HUES48 (cell line): ENCODE data around the gene GINS3.

ENCODE experiments used
- H3K27ac ChIP-seq: one replicate; pipeline ENCODE4 v1.7.0; 2013; ENCODE audit warnings: low read depth, low read length, inconsistent platforms
- H3K27me3 ChIP-seq: 2 replicates; pipeline ENCODE4 v1.6.1; 2013; ENCODE audit warnings: mild to moderate bottlenecking, low read length; ENCODE audit not compliant: control insufficient read depth, insufficient read depth
- H3K36me3 ChIP-seq: 2 replicates; pipeline ENCODE4 v1.6.1; 2013; ENCODE audit warnings: low read length; ENCODE audit not compliant: control insufficient read depth, insufficient read depth
- H3K4me1 ChIP-seq: 2 replicates; pipeline ENCODE4 v1.6.1; 2013; ENCODE audit warnings: mild to moderate bottlenecking, low read length; ENCODE audit not compliant: control insufficient read depth, insufficient read depth
- H3K4me3 ChIP-seq: 2 replicates; pipeline ENCODE4 v1.5.1; 2013; ENCODE audit warnings: mild to moderate bottlenecking, low read depth, low read length
- H3K9ac ChIP-seq: 2 replicates; pipeline ENCODE4 v1.6.1; 2013; ENCODE audit warnings: mild to moderate bottlenecking, low read depth, low read length, moderate library complexity
- H3K9me3 ChIP-seq: 2 replicates; pipeline ENCODE4 v1.6.1; 2013; ENCODE audit warnings: low read length; ENCODE audit not compliant: control insufficient read depth, insufficient read depth

The GINS3 gene

DNA sequence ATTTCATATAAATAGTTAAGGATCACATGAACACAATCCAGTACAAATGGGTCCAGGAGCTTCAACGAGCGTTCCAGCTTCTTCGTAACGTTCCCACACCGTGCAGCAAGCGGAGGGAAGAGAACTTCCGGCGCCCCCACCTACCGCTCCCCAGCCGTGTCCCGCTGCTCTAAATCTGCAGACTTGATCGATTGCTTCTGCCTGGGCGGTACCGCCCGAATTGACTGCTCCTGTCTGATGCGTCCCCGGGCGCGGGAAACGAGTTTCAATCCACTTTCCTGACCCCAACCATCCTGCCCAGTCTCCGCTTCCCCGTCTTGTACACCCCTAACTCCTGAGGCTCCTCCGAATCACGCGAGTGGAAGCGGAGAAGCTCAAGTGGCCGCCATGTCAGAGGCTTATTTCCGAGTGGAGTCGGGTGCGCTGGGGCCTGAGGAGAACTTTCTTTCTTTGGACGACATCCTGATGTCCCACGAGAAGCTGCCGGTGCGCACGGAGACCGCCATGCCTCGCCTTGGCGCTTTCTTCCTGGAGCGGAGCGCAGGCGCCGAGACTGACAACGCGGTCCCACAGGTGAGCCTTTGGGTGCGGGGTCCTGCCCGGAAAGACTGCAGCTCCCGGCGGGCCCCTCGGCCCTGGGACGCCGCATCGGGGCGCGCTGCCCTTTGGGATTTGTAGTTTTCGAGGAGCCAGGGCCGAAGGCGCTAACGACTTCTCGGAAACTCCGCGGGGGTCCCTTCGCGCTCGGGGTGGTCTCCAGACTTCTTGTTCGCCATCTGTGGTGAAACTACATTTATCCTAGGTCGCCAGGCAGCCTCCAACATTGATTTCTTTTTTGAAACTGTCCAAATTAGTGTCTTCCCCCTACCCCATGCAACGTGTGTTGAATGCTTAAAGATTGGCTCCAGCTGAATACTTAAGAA is at the start of gene GINS3:
GINS3 (plus strand) TSS at position 257 of the 923 bp plus-strand sequence; CDS start at position 388, 131 bp downstream.
- Histone ChIP-seq H3K9me3 (no peaks in the 10 kb centered on the region), H3K4me1 (no peaks in the 10 kb centered on the region), H3K27ac (peak within 1 kb of the TSS; percentile 87), H3K9ac (peak within 1 kb of the TSS; percentile 93), H3K4me3 (peak within 1 kb of the TSS; percentile 99), H3K36me3 (0 out of 2 replicates have a peak, but pooled peaks cover 4% of the 10 kb centered on the region), H3K27me3 (peaks cover 35% of the 10 kb centered on the region)

DNA sequence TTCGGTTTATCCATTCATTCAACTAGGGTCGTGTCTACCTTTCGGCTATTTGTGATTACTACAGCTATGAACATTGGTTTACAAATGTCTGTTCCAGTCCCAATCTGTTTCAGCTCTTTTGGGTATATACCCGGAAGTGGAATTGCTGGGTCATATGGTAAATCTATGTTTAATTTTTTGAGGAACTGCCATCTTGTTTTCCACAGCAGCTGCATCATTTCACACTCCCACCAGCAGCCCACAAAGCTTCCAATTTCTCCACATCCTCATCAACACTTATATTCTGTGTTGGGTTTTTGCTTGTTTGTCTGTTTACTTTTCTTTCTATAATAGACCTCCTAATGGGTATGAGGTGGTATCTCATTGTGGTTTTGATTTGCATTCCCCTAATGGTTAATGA is 48.7 kb upstream of the GINS3 start:
- Histone ChIP-seq H3K27ac (no peak overlapping the region), H3K4me1 (peaks cover 17% of the 10 kb centered on the region), H3K27me3 (no peaks in the 10 kb centered on the region), H3K9ac (no peak overlapping the region), H3K9me3 (no peaks in the 10 kb centered on the region), H3K36me3 (no peaks in the 10 kb centered on the region), H3K4me3 (no peak overlapping the region)

DNA sequence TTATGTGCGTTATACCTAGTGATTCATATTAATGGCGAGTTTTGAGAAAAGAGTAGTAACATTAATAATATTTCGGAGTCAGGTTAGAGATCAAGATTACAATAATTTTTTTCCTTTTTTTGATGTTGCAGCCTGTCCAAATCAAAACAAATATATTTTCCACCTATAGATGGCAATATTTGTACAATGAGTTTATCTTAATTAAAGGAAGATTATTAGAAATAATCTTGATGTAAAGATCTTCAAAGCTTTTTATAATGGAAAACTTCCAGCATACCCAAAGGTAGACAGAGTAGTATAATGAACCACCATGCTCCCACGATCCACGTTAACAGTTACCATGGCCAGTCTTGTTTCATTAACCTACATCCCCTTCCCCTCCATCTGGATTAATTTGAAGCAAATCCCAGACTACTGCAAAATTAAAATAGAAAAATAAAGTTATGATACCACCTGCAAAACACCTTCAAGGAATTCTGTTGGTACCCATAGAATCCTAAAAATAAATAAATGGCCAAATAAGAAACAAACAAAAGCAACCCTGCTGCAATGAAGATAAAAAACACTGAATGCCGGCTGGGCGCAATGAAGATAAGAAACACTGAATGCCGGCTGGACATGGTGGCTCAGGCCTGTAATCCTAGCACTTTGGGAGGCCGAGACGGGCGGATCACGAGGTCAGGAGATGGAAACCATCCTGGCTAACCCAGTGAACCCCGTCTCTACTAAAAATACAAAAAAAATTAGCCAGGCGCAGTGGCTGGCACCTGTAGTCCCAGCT is 46.5 kb upstream of the GINS3 start:
- no peak overlapping the region for H3K4me3 ChIP-seq

DNA sequence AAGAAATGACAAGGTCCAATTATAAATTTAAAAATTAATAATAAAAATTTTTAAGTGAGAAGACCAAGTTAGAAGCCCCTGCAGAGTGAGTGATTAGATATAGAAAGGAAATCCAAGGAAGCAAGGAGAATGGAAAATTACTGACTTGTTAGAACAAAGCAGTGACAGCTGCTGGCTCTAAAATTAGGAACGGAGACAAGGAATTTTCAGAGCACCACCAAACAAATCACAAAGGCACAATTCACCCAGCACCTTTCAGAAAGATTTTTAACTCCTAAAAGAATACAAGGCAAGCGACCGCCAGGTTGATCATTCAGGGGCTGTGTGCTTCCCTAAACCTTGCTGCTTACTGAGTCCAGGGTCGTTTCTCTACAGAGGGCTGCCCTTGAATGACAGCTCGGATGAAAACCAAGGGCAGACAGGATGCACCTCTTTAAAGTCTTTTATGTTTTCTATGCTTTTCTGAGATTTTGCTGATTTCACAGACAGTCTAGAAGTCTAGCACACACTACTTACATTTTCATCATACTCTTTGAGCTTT is 45.4 kb upstream of the GINS3 start:
- Histone ChIP-seq H3K36me3 (no peaks in the 10 kb centered on the region), H3K9ac (no peak overlapping the region), H3K27me3 (no peaks in the 10 kb centered on the region), H3K4me3 (no peak overlapping the region), H3K9me3 (no peaks in the 10 kb centered on the region), H3K4me1 (peaks cover 22% of the 10 kb centered on the region), H3K27ac (no peak overlapping the region)

More for the DNA sequence above, 46.5 kb upstream of the GINS3 start:
- Histone ChIP-seq H3K4me1 (peaks cover 22% of the 10 kb centered on the region), H3K9me3 (no peaks in the 10 kb centered on the region), H3K27me3 (no peaks in the 10 kb centered on the region), H3K36me3 (no peaks in the 10 kb centered on the region), H3K27ac (no peak overlapping the region), H3K9ac (no peak overlapping the region)

DNA sequence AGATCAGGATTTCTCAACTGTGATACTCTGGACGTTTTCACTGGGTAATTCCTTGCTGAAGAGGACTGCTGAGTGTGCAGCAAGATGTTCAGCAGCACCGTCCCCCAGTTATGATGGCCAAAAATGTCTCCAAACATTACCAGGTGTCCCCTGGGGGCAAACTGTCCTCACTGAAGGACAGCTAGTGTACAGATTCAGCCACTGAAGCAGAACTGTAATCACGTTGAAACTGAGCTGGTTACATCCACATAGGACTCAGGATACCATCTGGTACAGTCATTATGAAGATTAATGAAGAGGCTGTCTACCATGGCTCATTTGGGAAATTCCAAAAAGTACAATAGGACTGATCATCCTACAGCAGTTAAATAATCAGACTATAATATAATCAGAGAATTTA is 43.3 kb upstream of the GINS3 start:
- no peaks in the 10 kb centered on the region for H3K27me3 ChIP-seq
- H3K4me3 ChIP-seq = no peak overlapping the region
- peaks cover 22% of the 10 kb centered on the region for H3K4me1 ChIP-seq
- no peak overlapping the region for H3K9ac ChIP-seq
- H3K9me3 ChIP-seq = peaks cover 8% of the 10 kb centered on the region; the same call in 1 of the 2 replicates
- no peaks in the 10 kb centered on the region for H3K36me3 ChIP-seq
- no peak overlapping the region for H3K27ac ChIP-seq

DNA sequence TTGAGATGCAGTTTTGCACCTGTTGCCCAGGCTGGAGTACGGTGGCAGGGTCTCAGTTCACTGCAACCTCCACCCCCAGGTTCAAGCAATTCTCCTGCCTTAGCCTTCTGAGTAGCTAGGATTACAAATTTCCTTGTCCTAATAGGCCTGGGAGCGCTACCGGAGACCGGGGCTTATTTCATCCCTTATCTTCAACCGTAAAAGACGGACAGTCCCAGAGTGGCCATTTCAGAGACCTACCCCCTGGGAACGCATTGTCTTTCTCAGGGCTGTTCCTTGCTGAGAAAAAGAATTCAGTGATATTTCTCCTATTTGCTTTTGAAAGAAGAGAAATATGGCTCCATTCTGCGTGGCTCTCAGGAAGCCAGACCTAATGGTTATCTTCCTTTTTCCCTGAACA is 39.6 kb upstream of the GINS3 start:
- Histone ChIP-seq H3K27me3 (no peaks in the 10 kb centered on the region), H3K4me1 (peaks cover 12% of the 10 kb centered on the region), H3K9me3 (peaks cover 8% of the 10 kb centered on the region; the same call in 1 of the 2 replicates), H3K27ac (no peak overlapping the region), H3K4me3 (no peak overlapping the region), H3K9ac (no peak overlapping the region), H3K36me3 (no peaks in the 10 kb centered on the region)

DNA sequence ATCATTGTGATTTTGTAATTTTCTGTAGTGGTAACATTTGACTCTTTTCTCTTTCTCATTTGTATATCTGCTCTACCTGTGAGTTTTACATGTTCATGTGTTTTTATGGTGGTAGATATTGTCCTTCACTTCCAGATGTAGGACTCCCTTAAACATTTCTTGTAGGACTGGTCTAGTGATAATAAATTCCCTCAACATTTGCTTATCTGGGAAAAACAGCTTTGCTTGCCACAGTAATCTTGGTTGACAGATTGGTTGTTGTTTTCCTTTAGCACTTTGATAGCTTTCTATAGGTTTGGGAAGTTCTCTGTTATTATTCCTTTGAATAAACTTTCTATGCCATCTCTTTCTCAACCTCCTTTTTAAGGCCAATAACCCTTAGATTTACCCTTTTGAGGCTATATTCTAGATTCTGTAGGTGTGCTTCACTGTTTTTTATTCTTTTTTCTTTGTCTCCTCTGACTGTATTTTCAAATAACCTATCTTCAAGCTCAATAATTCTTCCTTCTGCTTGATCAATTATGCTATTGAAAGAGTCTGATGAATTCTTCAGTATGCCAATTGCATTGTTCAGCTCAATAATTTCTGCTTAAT is 32.1 kb upstream of the GINS3 start:
- H3K4me1 ChIP-seq = no peaks in the 10 kb centered on the region
- H3K27ac ChIP-seq = no peak overlapping the region
- H3K36me3 ChIP-seq = no peaks in the 10 kb centered on the region
- no peak overlapping the region for H3K9ac ChIP-seq
- no peak overlapping the region for H3K4me3 ChIP-seq
- H3K9me3 ChIP-seq = no peaks in the 10 kb centered on the region
- H3K27me3 ChIP-seq = peaks cover 20% of the 10 kb centered on the region

DNA sequence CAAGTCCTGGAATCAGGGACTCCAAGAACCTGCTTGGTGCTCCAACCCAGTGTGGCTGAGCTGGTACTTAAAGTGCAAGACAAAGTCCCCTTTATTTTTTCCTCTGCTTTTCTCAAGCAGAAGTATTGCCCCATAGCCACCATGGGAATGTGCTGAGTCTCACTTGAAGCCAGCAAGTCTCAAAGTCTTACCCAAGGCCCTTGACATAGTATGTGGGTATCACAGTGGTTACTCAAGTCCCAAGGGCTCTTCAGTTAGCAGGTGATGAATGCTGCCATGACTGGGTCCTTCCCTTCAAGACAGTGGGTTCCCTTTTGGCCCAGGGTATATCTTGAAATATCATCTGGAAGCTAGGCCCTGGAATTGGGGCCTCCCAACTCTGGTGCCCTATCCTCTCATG is 30.5 kb upstream of the GINS3 start:
- Histone ChIP-seq H3K9ac (no peak overlapping the region), H3K9me3 (no peaks in the 10 kb centered on the region), H3K27me3 (peaks cover 20% of the 10 kb centered on the region), H3K27ac (no peak overlapping the region), H3K4me1 (no peaks in the 10 kb centered on the region), H3K4me3 (no peak overlapping the region), H3K36me3 (no peaks in the 10 kb centered on the region)

DNA sequence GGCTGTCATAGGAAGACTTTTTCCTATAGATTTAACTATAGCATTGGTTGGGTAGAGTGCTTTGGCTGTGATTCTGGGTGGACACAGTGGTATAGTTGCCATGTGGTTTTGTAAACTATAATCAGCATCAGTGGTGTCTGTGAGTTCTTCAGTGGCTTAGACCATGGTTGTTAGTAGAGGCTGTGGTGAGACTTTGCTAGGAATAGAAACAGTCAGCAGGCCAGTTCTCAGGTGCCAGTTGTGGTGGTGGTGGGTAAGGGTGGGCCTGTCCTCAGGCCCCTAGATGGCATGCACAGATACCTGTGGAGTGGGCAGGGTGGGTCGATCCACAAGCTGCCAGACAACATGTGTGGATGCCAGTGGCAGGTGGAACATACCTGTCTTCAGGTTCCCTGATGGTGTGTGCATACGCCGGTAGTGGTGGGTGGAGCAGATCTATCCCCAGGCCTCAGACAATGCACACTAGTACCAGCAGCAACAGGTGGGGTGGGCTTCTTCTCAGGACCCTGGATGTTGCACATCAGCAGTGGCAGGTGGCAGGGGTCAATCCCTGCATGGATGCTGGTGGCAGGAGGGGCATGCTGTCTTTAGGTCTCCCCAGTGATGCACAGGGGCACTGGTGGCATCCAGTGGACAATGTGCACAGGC is 28.4 kb upstream of the GINS3 start:
- Histone ChIP-seq H3K27me3 (peaks cover 20% of the 10 kb centered on the region), H3K4me3 (no peak overlapping the region), H3K9me3 (no peaks in the 10 kb centered on the region), H3K4me1 (no peaks in the 10 kb centered on the region), H3K9ac (no peak overlapping the region), H3K27ac (no peak overlapping the region), H3K36me3 (no peaks in the 10 kb centered on the region)

DNA sequence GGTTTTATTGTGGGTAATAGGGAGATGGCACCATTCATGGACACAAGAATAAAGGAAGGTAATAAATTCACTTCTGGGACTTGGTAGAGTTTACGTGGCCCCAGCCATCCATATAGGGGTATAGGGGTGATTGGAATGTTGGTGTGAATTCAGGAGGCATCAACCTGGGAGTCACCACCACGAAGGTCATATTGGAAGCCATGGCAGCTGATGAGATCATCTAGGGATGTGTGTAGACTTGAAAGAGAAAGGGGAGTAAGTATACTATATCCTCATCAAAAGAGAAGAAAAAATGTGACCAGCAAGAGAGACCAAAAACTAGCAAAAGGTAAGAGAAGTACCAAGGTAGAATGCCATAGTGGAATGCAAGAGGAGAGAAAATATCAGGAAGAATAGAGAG is 26.6 kb upstream of the GINS3 start:
- Histone ChIP-seq H3K9ac (no peak overlapping the region), H3K4me1 (no peaks in the 10 kb centered on the region), H3K4me3 (no peak overlapping the region), H3K9me3 (no peaks in the 10 kb centered on the region), H3K27ac (no peak overlapping the region), H3K36me3 (no peaks in the 10 kb centered on the region), H3K27me3 (peaks cover 11% of the 10 kb centered on the region)
